GM18505 (cell line): ENCODE measurements around the gene OR1S2.

Experiments used
- ATAC-seq: cut with Tn5 transposase; IDR thresholded peaks from one replicate; pipeline ENCODE4 v1.9.1; 2021; ENCODE audit not compliant: unreplicated experiment
- POLR2A ChIP-seq: IDR thresholded peaks from 4 replicates; pipeline ENCODE4 v1.6.1; 2011; ENCODE audit warnings: borderline replicate concordance; ENCODE audit not compliant: insufficient read depth, insufficient read length; ENCODE audit errors: extremely low read depth

OR1S2 gene

GRCh38 chr11:58177409-58178054 is 26.4 kb downstream of the OR1S2 start:
- no peak for ATAC-seq
- no peak for TF ChIP-seq POLR2A

DNA sequence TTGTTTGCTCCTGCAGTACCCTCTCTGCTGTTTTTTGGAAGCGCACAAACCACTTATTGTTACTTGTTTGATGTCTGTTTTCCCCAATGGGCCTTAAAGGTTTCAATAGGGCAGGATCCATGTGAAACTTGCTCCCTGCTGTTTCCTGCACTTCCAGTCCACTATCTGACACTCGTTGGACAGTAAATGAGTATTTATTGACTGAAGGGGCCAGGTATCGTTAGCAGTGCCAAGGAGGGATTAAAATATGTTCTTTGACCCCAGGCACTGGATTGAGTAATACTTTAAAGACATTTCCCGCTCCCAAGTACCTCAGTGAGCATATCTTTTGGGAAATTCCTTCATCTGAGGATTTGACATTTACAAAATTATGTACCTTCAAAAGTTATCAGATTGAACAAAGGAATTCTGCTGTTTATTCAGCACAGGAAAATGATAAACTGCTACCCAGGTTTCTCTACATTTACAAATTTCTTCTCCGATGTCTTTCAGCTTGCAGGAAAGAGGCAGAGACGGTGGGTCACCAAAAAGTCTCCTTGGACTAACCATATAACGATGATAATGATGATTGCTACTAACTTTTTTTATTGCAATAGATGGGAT is 38.3 kb downstream of the OR1S2 start:
- no peak for ATAC-seq
- no peak for TF ChIP-seq POLR2A

- no peak for TF ChIP-seq POLR2A
Observed at GRCh38 chr11:58164990-58165389, 39.0 kb downstream of the OR1S2 start.

DNA sequence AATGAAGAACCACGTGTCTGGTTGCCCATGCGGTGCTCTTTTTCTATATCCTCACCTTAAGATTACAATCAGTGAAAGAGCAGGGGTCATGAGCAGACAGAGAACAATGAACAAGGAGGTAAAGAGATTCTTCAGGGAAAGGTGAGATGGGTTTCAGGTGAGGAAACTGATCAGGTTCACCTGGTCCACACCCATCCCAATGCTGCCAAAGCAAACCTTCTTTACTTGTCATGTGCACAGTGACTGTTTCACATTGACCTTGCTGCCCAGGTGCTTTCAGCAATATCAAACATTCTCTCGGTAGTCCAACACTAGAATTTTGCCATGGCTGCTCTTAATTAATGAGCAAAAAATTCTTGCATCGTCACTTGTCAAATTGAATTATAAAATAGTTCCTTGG is 39.6 kb downstream of the OR1S2 start:
- no peak for TF ChIP-seq POLR2A
- ATAC-seq = no peak

More at GRCh38 chr11:58164990-58165389, 39.0 kb downstream of the OR1S2 start:
- ATAC-seq = no peak
